D721Med (cell line): ENCODE data around the gene AP4M1.

ENCODE experiments used
- DNase-seq: peaks from one replicate; pipeline ENCODE4 v3.0.0; 2011; ENCODE audit warnings: low spot score; ENCODE audit not compliant: insufficient read length
- FAIRE-seq: peaks from 2 replicates; lab custom pipeline; 2011; peaks lifted over from hg19 to GRCh38; lab: Jason Lieb, UNC
- TF ChIP-seq, protein P1 (sequence below): IDR thresholded peaks from 2 replicates; pipeline ENCODE4 v1.5.1; 2012; ENCODE audit warnings: mild to moderate bottlenecking, control low read depth; ENCODE audit not compliant: insufficient read depth; ENCODE audit errors: missing control alignments

AP4M1 gene

DNA sequence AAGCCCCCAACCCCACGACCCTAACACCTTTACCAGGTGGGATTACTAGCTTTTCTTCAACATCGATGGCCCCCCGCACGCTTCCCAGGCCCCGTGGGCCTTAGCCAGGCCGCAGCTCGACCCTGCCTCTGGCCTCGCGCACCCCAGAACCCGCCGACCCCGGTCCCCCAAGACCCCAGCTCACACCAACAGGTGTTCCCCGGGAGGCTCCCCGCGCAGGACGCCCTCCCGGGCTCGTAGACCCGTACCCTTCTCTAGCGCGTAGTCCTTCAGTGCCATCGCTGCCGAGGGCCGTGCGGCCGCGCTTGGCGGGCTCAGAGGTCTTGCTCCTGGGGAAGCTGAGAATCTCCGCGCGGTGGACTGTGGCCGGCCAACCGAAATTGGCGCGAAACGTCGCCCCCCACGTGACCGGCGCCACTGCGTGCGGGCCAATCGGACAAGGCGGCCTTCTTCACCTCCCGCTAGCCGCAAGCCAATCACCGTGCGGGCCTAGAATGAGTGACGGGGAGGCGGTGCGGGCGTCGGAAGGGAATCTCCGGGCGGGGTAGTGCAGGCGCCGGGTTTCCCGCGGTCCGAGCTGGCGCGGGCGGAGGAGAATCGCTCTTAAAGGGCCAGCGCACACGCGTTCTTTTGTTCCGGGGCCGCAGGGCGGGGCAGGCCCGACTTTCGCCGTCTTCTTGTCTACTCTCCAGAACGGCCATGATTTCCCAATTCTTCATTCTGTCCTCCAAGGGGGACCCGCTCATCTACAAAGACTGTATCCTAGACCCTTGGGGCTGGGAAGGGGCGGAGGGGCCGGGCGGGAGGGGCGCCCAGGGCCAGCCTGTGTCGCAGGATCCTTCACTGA lies at the start of gene AP4M1, which contains the start of gene MCM7:
TSS of gene AP4M1 (plus strand) at position 628 of the 847 bp plus-strand sequence. CDS start at position 700, 72 bp downstream.
TSS of gene MCM7 (minus strand) at position 382 of the 847 bp plus-strand sequence. CDS start at position 279, 103 bp downstream.
- FAIRE-seq (no peak), DNase-seq (peak; percentile 86)
- TF ChIP-seq, protein P1, sequence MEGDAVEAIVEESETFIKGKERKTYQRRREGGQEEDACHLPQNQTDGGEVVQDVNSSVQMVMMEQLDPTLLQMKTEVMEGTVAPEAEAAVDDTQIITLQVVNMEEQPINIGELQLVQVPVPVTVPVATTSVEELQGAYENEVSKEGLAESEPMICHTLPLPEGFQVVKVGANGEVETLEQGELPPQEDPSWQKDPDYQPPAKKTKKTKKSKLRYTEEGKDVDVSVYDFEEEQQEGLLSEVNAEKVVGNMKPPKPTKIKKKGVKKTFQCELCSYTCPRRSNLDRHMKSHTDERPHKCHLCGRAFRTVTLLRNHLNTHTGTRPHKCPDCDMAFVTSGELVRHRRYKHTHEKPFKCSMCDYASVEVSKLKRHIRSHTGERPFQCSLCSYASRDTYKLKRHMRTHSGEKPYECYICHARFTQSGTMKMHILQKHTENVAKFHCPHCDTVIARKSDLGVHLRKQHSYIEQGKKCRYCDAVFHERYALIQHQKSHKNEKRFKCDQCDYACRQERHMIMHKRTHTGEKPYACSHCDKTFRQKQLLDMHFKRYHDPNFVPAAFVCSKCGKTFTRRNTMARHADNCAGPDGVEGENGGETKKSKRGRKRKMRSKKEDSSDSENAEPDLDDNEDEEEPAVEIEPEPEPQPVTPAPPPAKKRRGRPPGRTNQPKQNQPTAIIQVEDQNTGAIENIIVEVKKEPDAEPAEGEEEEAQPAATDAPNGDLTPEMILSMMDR = no peak

GRCh38 chr7:100053215-100053614 lies 48.2 kb upstream of the AP4M1 start:
- FAIRE-seq (no peak), DNase-seq (peak; percentile 42)
- TF ChIP-seq, protein P1 = peak; percentile 47

DNA sequence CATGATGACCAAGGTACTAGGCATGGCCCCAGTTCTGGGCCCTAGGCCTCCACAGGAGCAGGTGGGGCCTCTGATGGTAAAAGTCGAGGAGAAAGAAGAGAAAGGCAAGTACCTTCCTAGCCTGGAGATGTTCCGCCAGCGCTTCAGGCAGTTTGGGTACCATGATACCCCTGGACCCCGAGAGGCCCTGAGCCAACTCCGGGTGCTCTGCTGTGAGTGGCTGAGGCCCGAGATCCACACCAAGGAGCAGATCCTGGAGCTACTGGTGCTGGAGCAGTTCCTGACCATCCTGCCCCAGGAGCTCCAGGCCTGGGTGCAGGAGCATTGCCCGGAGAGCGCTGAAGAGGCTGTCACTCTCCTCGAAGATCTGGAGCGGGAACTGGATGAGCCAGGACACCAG lies 44.4 kb upstream of the AP4M1 start:
- DNase-seq (no peak), FAIRE-seq (no peak)
- TF ChIP-seq, protein P1 = no peak

DNA sequence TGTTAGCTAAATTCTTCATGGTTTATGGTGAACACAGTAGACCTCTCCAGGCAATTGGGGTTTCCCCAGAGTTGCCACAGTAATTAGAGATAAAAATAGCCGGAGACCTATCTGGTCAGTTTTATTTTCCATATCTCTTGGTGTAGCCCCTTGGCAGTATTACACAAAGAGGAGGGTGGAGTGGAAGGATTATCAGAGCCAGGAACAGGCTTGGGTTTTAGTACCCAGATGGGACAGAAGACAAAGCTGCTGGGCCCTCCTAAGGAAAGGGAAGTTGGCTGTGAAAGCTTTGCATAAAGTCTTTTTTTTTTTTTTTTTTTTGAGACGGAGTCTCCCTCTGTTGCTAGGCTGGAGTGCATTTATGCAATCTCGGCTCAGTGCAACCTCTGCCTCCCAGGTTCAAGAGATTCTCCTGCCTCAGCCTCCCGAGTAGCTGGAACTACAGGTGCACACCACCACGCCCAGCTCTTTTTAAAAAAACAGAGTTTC lies 42.1 kb upstream of the AP4M1 start:
- FAIRE-seq = no peak
- TF ChIP-seq, protein P1 = no peak
- no peak for DNase-seq

GRCh38 chr7:100061518-100062193 lies 39.8 kb upstream of the AP4M1 start:
- FAIRE-seq = no peak
- DNase-seq = no peak
- TF ChIP-seq, protein P1 = no peak

GRCh38 chr7:100063376-100063775 lies 38.1 kb upstream of the AP4M1 start:
- TF ChIP-seq, protein P1 = no peak
- DNase-seq (no peak), FAIRE-seq (no peak)
